Measurements from ENCODE around the gene NPAS3.

Gene NPAS3

DNA sequence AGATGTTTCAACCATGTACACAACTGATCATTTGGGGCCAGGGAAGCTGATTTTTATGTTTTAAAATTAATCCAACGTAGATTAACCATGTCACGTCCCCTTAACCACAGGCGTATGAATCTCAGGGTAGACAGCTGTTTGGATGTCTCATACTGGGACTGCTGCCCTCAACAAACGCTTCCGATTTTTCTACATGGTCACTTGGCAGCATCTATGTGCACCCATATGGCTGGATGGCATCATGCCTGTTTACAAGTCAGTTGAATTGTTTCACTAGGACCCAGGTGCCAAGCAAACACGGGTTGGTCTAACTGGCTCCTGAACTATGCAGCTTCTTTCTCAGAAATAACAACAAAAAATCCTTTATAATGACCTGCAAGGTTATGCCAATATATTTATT, 393.8 kb downstream of the NPAS3 start:
- no peak for DNase-seq (ENCODE audit: low read depth)

DNA sequence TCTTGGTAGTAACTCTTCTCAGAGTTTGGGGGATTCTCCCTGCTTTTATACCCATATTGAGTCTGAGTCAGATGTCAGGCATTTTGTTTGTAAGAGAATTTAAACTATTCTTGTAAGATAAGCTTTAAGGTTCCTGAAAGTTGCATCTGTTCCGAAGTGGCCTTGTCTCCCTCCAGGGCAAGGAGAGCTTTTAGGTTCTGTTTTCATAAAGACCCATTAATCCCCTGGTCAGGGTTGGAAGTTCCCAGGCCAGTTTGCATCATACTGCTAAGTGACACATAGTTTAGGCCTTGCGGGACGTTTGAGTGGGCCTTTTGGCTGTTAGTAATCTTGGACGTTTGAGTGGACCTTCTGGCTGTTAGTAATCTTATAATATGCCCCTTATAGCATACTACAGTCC, 396.7 kb downstream of the NPAS3 start:
- no peak for DNase-seq (ENCODE audit: low read depth)

- no peak for DNase-seq (ENCODE audit: low read depth)
Measured at GRCh38 chr14:33342299-33342974, 403.8 kb downstream of the NPAS3 start.

DNA sequence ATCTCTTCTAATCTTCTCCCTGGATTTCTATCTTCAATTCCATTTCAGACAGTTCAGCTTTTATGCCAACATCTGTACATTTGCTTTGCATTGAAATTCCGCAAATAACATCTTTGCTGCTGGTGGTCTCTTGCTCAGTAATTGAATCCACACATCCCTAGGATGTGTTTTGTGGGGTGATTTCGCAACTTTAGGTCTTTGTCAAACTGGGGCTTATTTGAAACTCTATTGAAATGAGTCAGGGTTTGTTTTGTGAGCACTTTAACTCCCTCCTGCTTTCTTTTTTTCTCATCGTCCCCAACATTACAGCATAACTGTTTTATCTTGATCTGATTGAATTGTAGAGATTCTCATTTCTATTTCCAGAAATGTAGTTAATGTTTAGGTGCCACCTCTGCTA, 404.3 kb downstream of the NPAS3 start:
- no peak for DNase-seq (ENCODE audit: low read depth)

GRCh38 chr14:33347796-33348195, 409.1 kb downstream of the NPAS3 start:
- DNase-seq (ENCODE audit: low read depth) = no peak

DNA sequence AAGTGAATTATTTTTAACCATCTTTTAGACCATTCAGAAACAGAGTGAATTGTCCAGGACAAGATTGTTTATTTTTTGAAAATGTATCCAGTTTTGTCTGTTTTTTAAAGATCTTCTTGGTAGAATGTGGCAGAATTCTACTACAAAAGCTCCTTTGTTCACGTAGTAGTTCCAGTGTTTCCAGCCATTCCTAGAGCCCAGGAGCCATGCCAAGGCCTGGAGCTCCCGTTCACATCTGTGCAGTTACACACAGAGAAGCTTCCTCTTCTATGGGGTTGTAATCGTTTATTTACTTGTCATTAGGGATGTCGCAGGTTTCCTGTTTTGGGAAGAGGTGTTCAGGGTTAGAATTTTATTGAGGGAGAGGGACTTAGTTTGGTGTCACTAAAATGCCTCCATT, 409.8 kb downstream of the NPAS3 start:
- no peak for DNase-seq (ENCODE audit: low read depth)

GRCh38 chr14:33349871-33350270, 411.2 kb downstream of the NPAS3 start:
- DNase-seq (ENCODE audit: low read depth) = no peak

GRCh38 chr14:33350366-33350990, 411.8 kb downstream of the NPAS3 start:
- no peak for DNase-seq (ENCODE audit: low read depth)

- DNase-seq (ENCODE audit: low read depth) = no peak
Measured at GRCh38 chr14:33352821-33353220, 414.1 kb downstream of the NPAS3 start.

GRCh38 chr14:33356181-33356580, 417.5 kb downstream of the NPAS3 start:
- DNase-seq (ENCODE audit: low read depth) = no peak

DNA sequence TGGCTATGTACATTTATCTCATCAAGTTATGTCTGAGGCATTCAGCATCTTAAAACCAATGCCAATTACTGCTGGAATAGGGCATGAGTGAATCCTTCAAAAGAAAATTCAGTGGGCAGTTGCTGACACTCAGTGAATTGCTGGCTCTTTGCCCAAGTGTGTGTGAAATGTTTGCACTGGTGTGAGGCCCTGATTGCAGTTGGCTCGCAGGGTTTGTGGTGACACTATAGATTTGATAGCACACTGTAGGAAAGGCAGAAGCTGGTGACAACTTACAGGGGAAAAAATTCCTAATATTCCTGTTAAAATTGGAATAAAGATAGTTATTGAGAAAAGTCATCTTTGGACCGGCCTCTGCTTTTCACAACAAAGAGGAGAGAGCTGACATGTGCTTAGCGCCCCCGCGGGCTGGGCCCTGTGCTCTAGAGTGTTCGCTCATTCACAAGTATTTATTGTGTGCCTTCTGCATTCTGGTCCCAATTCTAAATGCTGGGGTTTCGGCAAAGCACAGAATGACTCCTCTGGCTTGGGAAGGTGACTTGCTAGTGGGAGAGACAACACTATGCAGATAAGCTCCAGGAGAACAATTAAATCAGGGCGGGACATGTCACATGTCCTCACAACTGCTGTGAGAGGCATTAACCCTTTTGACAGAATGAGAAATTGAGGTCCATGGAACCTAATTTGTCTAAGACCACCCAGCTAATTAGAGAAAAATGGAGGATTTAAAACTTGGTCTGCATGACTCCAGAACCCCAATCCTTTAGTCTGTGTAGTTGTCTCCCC, 418.7 kb downstream of the NPAS3 start:
- no peak for DNase-seq (ENCODE audit: low read depth)

DNA sequence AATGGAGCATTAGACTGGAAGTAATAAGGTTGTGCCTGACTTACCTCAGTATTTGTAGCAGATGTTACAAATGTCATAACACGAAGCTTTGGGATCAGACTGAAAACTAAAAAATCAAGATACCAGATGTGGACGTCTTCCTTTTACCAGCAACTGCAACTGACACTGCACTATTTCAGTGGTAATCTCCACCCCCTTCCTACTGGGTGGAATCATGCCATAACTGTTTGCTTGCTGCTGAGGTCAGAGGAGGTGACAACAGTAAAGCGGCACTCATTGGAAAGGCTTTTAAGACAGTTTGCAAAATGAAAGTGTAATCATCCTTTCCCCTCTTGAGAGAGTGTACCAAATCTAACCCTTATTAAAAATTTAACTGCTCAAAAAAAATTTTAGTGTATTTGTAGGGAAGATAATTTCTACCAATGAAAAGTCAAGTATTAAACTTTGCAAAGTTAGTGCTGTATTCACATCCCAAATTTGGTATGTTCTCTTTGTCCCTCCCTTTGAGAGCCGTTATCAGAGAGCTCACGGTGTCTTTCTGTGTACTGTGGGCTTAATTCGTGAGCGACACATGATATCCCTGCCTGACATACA, 420.7 kb downstream of the NPAS3 start:
- no peak for DNase-seq (ENCODE audit: low read depth)

DNA sequence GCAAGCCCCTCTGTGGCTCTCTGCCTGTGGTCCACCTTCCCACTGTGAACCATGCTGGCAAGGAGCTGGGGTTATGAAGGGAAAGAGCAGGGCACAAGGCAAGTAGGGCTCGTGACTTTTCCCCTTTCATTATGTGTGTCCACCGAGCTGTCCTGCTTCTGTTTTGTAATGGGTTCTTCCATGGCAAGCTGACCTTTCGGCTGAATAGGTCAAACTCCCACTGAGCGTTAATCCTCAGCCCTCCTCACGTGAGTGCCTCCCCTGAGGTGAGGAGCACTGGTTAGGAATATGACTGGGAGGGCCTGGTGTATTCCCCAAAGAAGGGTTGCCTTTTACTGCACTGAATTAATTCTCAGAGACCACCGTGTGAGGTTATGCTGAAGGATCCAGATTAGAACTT, 424.3 kb downstream of the NPAS3 start:
- no peak for DNase-seq (ENCODE audit: low read depth)

GRCh38 chr14:33363682-33364081, 425.0 kb downstream of the NPAS3 start:
- DNase-seq (ENCODE audit: low read depth) = no peak

DNA sequence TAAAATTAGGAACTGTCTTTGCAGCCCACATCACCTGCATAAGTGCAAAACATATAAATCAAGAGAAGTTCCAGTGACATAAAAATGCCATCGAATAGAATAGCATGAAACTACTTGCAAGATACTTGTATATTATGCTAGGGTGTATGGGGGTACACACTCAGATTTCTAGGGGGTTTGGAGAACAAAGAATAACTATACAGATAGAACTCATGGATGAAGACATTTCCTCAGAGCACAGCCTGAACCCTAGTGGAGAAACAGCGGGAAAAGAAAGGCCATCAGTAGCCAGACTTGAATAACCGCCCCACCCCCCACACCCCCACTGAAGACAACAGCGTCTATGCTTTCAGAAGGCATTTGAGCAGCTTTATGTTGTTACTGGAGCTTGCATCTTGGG, 425.8 kb downstream of the NPAS3 start:
- no peak for DNase-seq (ENCODE audit: low read depth)

GRCh38 chr14:33369041-33369440, 430.4 kb downstream of the NPAS3 start:
- DNase-seq (ENCODE audit: low read depth) = no peak

DNA sequence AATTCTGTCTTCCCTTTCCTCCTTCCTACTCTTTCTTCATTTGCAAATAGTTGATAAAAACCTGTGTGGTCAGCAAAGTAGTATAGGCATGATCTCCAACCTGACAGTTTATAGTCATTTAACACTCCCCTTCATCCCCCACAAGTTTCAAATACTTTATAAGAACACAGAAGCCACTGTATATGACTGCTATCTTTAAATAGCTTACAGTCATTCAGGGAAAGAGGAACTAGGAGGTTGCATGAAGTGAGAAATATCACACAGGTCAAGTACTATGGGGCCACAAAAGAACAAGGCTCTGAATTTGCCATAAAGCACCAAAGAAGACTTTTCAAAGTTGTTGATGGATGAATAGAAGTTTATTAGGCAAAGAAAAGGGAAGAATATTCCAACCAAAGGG, 431.3 kb downstream of the NPAS3 start:
- no peak for DNase-seq (ENCODE audit: low read depth)

DNA sequence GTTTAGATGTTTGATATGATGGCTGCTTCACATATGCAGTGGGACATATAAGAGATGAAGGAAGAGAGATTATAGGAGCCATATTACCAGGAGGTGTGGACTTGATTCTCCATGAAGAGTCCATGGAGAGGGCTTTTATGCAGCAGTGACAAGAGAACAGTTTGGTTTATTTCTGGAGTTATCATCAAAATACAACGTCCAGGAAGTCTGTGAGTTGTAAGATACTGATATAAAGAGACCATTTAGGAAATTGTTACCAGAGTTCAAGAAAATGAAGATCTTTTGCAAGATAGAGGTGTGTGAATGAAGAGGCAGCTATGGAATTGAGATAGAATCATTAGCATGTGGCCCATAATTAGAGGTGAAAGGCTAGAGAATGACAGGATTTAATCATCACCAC, 431.7 kb downstream of the NPAS3 start:
- no peak for DNase-seq (ENCODE audit: low read depth)

DNA sequence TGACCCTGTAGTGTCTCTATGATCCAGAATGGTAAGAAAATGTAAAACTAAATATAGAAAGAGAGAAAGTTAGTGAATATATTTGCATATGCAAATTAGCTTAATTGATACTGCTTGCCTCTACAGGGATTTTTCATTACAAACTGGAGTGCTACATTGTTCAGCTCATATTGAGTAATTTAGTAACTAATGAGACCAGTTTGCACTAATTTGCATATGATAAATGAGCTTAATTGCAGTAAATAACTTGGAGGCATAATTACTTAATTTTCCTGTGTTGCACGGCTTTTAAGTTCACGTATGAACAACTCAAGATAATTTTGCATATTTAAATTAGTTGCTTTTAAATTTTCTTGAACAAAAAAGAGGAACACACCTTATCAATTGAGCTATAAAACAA, 436.5 kb downstream of the NPAS3 start:
- DNase-seq (ENCODE audit: low read depth) = no peak

DNA sequence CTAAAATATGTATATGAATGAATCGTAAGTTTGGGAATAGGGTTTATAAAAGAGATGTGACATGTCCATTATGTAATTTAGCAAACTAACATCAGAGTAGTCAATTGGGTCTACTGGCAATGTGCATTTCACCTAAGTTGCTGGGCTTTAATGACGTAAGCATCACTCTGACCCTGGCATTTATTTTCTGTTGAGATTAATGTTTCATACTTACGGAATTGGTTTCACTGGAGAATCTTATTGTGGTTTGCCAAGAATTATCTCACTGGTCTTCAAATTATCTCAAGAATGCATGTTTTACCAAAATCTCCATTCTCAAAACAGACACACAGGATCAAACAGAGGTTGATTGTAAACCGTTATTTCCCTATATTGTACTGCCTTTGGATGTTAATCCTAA, 437.1 kb downstream of the NPAS3 start:
- no peak for DNase-seq (ENCODE audit: low read depth)

GRCh38 chr14:33376510-33376909, 437.8 kb downstream of the NPAS3 start:
- no peak for DNase-seq (ENCODE audit: low read depth)

GRCh38 chr14:33377596-33378390, 439.1 kb downstream of the NPAS3 start:
- DNase-seq (ENCODE audit: low read depth) = no peak
